GM19193 (cell line): ENCODE data around the gene HES5.

ENCODE experiments used
- POLR2A ChIP-seq: IDR thresholded peaks from 4 replicates; pipeline ENCODE4 v1.6.1; 2011; ENCODE audit not compliant: insufficient read depth, insufficient read length; ENCODE audit errors: extremely low read depth

HES5 gene

GRCh38 chr1:2554621-2555387 lies 24.7 kb upstream of the HES5 start:
- no peak for TF ChIP-seq POLR2A

GRCh38 chr1:2553871-2554620 lies 24.0 kb upstream of the HES5 start:
- no peak for TF ChIP-seq POLR2A

DNA sequence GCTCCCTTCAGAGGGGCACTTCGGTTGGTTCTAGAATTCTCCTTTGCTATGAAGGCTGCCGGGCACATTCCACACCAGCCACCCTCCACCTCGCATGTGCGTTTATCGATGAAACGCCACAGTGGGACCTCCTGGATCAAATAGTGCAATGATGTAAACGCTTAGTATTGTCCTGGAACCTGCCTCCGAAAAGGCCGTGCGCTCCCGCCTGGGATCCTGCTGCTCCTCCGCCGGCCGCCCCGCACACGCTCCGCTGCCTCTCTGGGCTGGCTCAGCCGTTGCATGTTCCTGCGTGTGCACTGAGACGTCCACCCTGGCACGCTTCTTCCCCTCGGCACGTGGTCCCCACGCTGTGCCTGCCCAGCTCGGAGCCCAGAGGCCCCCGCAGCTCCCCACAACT lies 22.1 kb upstream of the HES5 start:
- TF ChIP-seq POLR2A: no peak

GRCh38 chr1:2548068-2548589 lies 18.1 kb upstream of the HES5 start:
- TF ChIP-seq POLR2A: no peak

- TF ChIP-seq POLR2A: peak; percentile 60
Observed at GRCh38 chr1:2547210-2548067, 17.4 kb upstream of the HES5 start.

- no peak for TF ChIP-seq POLR2A
Observed at GRCh38 chr1:2546515-2547209, 16.6 kb upstream of the HES5 start.

DNA sequence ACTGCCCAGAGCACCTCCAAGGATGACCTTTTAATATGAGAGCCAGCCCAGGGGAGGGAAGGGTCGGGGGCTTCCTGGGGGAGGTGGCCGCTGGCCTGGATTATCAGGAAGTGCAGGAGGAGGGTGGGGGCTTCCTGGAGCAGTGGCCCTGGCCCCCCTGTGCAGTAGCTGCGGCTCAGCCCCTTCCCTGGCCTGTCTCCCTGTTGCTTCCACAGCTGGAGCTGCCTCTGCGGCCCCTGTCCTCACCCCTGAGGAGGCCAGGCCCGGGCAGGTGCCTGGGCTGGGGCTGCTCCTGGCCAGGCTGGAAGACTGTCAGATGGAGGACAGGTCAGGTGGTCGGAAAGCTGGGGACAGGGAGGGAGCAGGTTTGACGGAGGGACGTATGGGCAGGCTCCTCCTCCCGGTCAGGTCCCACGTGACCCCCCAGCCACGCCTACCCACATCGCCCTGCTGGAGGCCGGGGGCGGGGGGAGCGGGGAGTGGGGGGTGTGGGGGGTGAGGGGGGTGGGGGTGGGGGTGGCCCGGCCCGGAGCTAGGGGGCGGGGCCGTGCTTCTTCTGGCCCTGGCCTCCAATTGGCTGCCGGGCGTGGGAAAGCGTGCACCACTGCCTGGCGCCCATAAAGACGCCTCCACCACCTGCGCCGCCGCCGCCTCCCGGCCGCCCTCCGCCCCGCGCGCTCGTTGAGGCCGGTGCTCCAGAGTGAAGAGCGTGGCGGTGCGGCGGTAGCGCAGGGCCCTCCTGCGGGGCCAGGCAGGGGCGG lies 15.9 kb upstream of the HES5 start:
- TF ChIP-seq POLR2A: peak; percentile 97

DNA sequence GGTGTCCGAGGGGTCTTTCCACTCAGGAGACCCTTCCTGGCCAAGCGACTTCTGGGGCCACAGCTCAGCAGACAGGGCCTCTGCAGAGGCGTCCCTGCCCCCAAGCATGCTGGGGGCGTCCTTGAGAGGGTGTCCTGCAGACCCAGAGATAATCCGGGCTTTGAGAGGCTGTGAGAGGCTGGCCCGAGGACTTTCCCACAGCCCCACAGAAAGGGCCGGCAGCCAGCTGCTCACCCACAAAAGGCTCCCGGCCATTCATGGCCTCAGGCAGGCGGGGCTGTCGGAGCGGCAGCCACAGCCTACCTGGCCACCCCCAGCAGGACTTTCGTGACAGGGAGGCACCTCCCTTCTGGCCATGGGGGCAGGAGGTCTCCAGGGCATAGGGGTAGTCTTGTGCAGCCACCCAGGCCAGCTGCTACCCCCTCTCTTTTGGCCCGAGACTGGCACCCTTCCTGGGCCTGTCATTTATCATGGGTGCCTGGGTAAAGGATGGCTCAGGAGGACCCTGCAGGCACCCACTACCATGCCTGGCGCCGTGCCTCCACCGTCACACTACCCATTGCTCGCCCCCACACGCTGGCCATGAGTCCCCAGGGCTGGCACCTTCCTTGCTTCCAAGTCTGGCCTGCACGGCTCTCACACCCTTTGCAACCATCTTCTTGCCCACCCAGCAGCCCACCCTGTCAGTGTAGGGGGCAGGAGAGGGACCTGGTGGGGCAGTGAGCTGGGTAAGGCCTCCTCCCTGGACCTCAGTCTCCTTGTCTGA lies 15.0 kb upstream of the HES5 start:
- TF ChIP-seq POLR2A: no peak

GRCh38 chr1:2544093-2544874 lies 14.2 kb upstream of the HES5 start:
- TF ChIP-seq POLR2A: no peak

DNA sequence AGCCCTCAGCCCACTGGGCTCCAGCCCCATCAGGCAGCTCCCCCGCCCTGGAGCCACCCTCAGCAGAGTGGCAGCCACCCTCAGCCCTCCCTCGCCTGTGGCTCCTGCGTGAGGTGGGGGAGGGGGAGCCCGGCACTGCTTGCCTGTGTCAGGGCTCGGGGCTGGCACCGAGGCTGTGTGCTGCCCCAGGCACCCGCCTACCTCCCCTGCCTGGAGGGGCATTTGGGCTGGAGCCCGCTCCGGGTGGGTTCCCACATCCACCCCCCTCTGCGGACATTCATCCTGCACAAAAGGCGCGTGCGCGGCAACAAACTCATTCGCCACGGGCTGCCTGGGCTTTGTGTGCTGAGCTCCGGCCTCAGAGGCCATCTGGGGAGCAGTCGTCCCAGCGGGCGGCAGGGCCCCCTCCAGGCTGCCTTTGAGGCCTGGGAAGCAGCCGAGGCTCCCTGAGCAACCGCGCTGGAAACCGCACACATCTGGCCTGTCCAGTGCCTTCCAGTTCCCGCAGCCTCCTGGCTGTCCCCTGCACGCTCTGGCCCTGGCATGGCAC lies 13.6 kb upstream of the HES5 start:
- no peak for TF ChIP-seq POLR2A

DNA sequence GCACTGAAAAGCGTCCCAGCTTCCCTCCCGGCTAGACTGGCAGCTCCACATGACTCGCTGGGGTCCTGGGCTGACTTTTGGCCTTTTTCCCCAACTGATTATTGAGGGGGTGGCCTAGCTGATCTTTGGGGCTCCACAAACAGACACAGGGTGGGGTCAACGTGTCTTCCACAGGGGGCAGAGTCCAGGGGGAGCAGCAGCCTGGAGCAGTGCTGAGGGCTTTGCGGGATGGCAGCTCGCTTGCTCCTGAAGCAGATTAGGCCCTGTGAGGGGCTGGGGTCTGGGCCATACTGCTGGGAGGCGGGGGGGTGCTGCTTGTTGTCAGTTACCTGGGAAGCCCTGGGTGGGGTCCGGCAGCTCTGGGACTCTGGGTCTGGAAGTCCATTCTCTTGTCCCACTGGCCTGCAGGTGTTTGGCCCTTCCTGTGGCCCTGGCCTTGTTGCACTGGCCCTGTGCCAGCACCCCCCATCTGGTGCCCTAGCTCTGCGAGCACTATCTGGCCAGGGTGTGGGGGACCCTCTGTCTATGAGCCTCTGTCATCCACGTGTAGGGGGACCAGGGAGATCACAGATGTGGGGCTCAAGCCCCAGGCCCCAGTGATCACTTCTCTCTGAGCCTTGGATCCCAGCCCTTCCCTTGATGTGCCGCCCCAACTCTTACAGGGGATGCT lies 12.3 kb upstream of the HES5 start:
- no peak for TF ChIP-seq POLR2A

DNA sequence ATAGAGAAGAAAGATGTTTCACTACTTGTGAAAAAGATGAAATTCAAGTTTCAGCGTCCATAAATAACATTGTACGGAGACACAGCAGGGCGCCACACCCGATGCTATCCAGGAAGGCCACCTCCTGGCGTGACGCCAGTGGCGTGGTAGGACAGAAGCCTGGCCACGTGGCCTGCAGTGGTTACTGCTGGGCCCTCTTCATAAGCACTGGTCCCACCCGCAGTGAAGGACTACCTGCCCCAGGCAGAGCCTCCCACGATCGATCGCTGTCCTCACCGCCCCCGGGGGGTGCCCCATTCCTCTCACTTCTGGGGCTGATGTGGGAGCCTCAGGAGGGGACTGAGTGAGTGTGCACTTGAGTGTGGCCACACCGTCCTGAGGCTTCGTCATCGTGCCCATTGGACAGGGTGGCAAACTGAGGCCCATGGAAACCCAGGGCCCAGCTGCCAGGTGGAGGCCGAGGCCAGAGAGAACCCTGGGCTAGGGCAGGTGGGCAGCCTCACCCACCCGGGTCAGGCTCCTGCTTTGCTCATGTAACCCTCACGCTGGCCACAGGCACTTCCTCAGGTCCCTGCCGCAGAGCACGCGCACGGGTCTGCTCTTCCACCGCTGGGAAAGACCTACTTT lies 11.7 kb upstream of the HES5 start:
- no peak for TF ChIP-seq POLR2A
